Fibroblast of mammary gland (primary cell): ENCODE results near the gene RBM20.

ENCODE experiments used
- DNase-seq: peaks from one replicate; pipeline ENCODE4 v3.0.0-alpha.2; 2010; ENCODE audit warnings: low read depth
- H3K4me3 ChIP-seq: 2 replicates; pipeline ENCODE4 v1.5.1; 2011; ENCODE audit warnings: low read depth, mild to moderate bottlenecking, low read length, moderate library complexity; ENCODE audit not compliant: control insufficient read depth
- CTCF ChIP-seq: conservative IDR thresholded peaks from 2 replicates; pipeline ENCODE4 v1.5.1; 2011; ENCODE audit warnings: low read depth, low read length, inconsistent platforms; ENCODE audit not compliant: control insufficient read depth, insufficient read depth

Gene RBM20

GRCh38 chr10:110756876-110757275 is 112.7 kb downstream of the RBM20 start:
- no peak for TF ChIP-seq CTCF
- H3K4me3 ChIP-seq: no peak overlapping the region
- DNase-seq: no peak

- TF ChIP-seq CTCF: no peak
- no peak overlapping the region for H3K4me3 ChIP-seq
- DNase-seq: no peak
These were observed 113.5 kb downstream of the RBM20 start for GRCh38 chr10:110757586-110757985.

GRCh38 chr10:110758128-110758765 is 114.1 kb downstream of the RBM20 start:
- no peak for DNase-seq
- no peak overlapping the region for H3K4me3 ChIP-seq
- no peak for TF ChIP-seq CTCF

- H3K4me3 ChIP-seq: no peak overlapping the region
- TF ChIP-seq CTCF: no peak
- peak; percentile 44 for DNase-seq
These were observed 114.8 kb downstream of the RBM20 start for GRCh38 chr10:110758898-110759297.

- DNase-seq: no peak
- no peak overlapping the region for H3K4me3 ChIP-seq
- TF ChIP-seq CTCF: no peak
These were observed 115.4 kb downstream of the RBM20 start for GRCh38 chr10:110759523-110759922.

GRCh38 chr10:110762109-110762848 is 118.1 kb downstream of the RBM20 start:
- no peak for TF ChIP-seq CTCF
- H3K4me3 ChIP-seq: no peak overlapping the region
- DNase-seq: no peak
